Measurements from ENCODE around the gene TTC39B.

TTC39B gene

DNA sequence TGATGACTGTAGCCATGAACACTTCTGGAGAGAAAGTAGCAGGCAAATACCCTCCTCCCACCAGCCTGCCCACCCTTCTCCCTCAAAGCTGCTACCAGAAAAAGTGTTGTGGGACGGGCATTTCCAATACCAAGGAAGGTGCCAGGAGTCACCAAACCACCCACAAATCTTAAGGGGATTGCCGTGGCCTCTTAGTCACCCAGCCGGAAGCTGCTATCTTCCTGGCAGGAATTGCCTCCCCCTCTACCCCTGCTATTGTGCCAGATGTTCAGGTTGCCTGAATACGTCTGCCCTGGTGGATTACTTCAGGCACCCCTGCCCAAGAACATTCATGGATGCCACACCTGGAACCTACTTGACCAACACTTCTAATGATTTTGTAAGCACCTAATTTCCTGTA, 156.1 kb downstream of the TTC39B start:
- no peak for FAIRE-seq
- TF ChIP-seq, protein P1, sequence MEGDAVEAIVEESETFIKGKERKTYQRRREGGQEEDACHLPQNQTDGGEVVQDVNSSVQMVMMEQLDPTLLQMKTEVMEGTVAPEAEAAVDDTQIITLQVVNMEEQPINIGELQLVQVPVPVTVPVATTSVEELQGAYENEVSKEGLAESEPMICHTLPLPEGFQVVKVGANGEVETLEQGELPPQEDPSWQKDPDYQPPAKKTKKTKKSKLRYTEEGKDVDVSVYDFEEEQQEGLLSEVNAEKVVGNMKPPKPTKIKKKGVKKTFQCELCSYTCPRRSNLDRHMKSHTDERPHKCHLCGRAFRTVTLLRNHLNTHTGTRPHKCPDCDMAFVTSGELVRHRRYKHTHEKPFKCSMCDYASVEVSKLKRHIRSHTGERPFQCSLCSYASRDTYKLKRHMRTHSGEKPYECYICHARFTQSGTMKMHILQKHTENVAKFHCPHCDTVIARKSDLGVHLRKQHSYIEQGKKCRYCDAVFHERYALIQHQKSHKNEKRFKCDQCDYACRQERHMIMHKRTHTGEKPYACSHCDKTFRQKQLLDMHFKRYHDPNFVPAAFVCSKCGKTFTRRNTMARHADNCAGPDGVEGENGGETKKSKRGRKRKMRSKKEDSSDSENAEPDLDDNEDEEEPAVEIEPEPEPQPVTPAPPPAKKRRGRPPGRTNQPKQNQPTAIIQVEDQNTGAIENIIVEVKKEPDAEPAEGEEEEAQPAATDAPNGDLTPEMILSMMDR (IDR thresholded peaks at IDR 0.05; ENCODE audit: insufficient read depth, missing control alignments): no peak

DNA sequence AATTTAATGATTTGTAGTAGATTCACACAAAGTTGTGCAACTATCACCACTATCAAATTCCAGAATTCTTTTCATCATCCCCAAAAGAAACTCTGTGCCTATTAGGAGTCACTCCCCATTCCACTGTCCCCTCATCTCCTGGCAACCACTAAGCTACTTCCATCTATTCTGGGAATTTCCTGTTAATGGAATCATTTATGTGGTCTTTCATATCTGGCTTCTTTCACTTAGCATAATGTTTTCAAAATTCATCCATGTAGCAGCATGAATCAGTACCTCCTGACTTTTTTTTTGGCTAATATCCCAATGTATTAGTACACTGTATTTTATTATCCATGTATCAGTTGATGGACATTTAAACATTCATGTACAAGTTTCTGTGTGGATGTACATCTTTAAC, 157.6 kb downstream of the TTC39B start:
- peak; percentile 38 for FAIRE-seq

More for the DNA sequence above, 156.1 kb downstream of the TTC39B start:
- no peak for DNase-seq (ENCODE audit: insufficient read length, low spot score)

DNA sequence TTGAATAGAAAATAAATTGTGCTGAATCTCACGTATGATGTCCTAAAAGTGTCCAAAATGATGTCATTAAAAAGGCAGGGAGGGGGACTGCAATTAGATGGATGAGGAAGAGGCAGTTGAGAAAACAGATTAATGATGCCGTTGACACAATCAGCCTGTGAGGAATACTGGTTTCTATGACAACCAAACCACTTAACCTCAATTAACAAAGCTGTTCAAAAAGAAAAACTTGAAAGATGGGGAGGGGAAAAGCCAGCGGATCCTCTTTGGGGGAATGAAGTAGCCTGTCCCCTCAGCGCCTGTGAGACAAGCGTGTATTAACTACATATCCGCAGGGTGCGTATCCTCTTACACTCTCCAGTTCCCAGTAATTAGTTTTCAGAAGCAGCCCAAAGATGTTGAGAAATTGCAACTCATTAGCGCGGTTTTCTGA, 160.7 kb downstream of the TTC39B start:
- TF ChIP-seq, protein P1 (IDR thresholded peaks at IDR 0.05; ENCODE audit: insufficient read depth, missing control alignments): no peak
- DNase-seq (ENCODE audit: insufficient read length, low spot score) (peak; percentile 33), FAIRE-seq (peak; percentile 21)

More for the DNA sequence above, 157.6 kb downstream of the TTC39B start:
- DNase-seq (ENCODE audit: insufficient read length, low spot score): no peak
- TF ChIP-seq, protein P1 (IDR thresholded peaks at IDR 0.05; ENCODE audit: insufficient read depth, missing control alignments): no peak

DNA sequence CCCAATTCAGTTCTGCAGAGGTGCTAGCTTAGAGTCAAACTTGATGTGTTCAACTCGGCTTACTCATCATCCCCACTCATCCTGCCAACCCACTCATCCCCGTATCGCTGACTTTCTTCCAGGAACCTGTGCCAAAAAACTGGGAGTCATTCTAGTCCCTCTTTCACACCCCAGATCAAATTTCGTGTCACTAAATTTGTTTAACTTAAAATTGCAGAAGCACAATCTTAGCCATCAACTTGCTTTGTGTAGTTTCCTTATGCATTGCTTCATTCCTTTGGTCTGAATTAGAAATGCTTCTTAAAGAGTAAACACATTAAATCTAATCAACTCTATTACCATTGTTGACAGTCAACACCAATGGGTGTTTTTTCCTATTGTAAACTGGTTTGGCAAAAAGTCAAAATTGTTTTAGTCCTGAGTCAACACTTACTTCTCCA, 162.4 kb downstream of the TTC39B start:
- DNase-seq (ENCODE audit: insufficient read length, low spot score) (no peak), FAIRE-seq (no peak)
- TF ChIP-seq, protein P1 (IDR thresholded peaks at IDR 0.05; ENCODE audit: insufficient read depth, missing control alignments): no peak

DNA sequence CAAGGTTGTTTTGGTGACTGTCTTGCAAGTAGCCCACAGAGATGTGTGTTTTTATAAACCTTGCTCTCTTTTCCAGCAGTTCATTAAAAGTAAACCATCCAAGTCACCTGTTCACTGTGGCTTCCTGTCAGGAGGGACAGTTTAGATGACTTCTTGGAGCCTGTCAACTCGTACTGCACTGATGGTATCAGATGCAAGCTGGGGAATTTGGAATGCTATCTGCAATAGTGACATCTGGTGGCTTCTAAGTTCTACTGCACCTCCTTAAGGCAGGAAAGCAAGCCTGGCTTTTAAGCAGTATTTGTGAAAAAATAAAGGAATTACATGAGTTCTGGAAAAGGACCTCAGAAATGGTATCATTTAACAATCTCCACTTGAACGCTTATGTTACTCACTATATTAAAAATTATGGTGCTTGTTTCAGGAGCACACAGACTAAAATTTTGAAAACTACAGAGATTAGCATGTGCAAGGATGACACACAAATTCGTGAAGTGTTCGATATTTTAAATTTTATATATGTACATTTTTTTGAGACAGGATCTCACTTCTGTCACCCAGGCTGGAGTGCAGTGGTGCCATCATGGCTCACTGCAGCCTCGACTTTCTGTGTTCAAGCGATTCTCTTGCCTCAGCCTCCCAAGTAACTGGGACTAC, 164.0 kb downstream of the TTC39B start:
- FAIRE-seq: peak; percentile 93
- TF ChIP-seq, protein P1 (IDR thresholded peaks at IDR 0.05; ENCODE audit: insufficient read depth, missing control alignments): peak; percentile 77

DNA sequence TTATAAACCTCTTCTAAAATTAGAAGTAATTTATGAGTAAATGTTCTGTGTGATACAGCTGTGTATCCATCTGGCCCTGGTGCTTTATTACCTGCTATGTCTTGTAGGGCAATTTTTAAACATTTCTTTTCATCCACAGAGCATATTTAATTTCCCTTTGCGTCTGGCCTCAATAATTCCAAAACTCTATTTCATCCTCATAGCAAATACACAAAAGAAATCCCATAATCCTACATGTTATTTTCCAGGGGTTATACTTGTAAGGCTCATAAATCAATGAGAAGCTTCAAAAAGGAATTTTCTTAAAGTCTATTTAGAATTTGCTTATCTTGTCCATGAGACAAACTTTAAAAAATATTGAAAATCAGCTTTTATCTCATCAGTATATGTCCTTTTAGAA, 167.0 kb downstream of the TTC39B start:
- FAIRE-seq (no peak), DNase-seq (ENCODE audit: insufficient read length, low spot score) (no peak)

More for the DNA sequence above, 164.0 kb downstream of the TTC39B start:
- DNase-seq (ENCODE audit: insufficient read length, low spot score): peak; percentile 33

DNA sequence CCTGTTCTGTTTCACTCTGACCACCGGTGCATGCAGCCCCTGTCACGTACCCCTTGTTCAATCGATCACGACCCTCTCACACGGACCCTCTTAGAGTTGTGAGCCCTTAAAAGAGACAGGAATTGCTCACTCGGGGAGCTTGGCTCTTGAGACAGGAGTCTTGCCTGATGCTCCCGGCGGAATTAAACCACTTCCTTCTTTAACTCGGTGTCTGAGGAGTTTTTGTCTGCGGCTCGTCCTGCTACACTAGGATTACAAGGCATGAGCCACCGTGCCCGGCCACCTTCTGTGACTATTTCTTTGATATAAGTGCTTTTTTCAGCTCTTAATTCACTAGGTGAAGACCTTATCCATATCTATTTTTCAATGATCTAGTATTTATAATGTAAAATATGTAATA, 167.5 kb downstream of the TTC39B start:
- FAIRE-seq: no peak
- DNase-seq (ENCODE audit: insufficient read length, low spot score): no peak
- TF ChIP-seq, protein P1 (IDR thresholded peaks at IDR 0.05; ENCODE audit: insufficient read depth, missing control alignments): no peak

More for the DNA sequence above, 167.0 kb downstream of the TTC39B start:
- TF ChIP-seq, protein P1 (IDR thresholded peaks at IDR 0.05; ENCODE audit: insufficient read depth, missing control alignments): no peak
